ENCODE results near the gene ZNF436. TPM values are rescaled to one million over a fixed set of nuclear protein-coding genes. Genes with fewer than 3 reads are reported as not detected.
A peak's percentile ranks its signal among the peaks of the same experiment; 100 is the strongest.

The ZNF436 gene
- polyA plus RNA-seq, 3 donors, result 33.2 to 41.3 (median 35.8) TPM

GRCh38 chr1:23371987-23372880 is 2.6 kb upstream of the ZNF436 start:
- no peak for DNase-seq (ENCODE audit: extremely low read depth in 1 of 11, low read depth in 9 of 11, low spot score in 4 of 11)

GRCh38 chr1:23370709-23371584 is 1.3 kb upstream of the ZNF436 start:
- DNase-seq (ENCODE audit: extremely low read depth in 1 of 11, low read depth in 9 of 11, low spot score in 4 of 11), result peak in 9 of 11 donors; percentile 40 to 75 (median 57)

GRCh38 chr1:23370330-23370708 is 683 bp upstream of the ZNF436 start:
- no peak for DNase-seq (ENCODE audit: extremely low read depth in 1 of 11, low read depth in 9 of 11, low spot score in 4 of 11)

GRCh38 chr1:23368562-23369334 is 888 bp downstream of the ZNF436 start:
- peak; percentile 86 to 93 (median 90) for DNase-seq (ENCODE audit: extremely low read depth in 1 of 11, low read depth in 9 of 11, low spot score in 4 of 11)

GRCh38 chr1:23367791-23368561 is 1.7 kb downstream of the ZNF436 start:
- peak; percentile 95 to 99 (median 98) for DNase-seq (ENCODE audit: extremely low read depth in 1 of 11, low read depth in 9 of 11, low spot score in 4 of 11)

GRCh38 chr1:23367451-23367790 is 2.2 kb downstream of the ZNF436 start:
- DNase-seq (ENCODE audit: extremely low read depth in 1 of 11, low read depth in 9 of 11, low spot score in 4 of 11), result no peak

GRCh38 chr1:23366598-23366997 is 3.0 kb downstream of the ZNF436 start:
- no peak for DNase-seq (ENCODE audit: extremely low read depth in 1 of 11, low read depth in 9 of 11, low spot score in 4 of 11)

- no peak for DNase-seq (ENCODE audit: extremely low read depth in 1 of 11, low read depth in 9 of 11, low spot score in 4 of 11)
These were observed 3.5 kb downstream of the ZNF436 start for GRCh38 chr1:23366146-23366545.

- no peak for DNase-seq (ENCODE audit: extremely low read depth in 1 of 11, low read depth in 9 of 11, low spot score in 4 of 11)
These were observed 7.4 kb downstream of the ZNF436 start for GRCh38 chr1:23362218-23362713.

- no peak for DNase-seq (ENCODE audit: extremely low read depth in 1 of 11, low read depth in 9 of 11, low spot score in 4 of 11)
These were observed 11.2 kb downstream of the ZNF436 start for GRCh38 chr1:23358310-23358875.

- DNase-seq (ENCODE audit: extremely low read depth in 1 of 11, low read depth in 9 of 11, low spot score in 4 of 11), result no peak
These were observed 12.3 kb downstream of the ZNF436 start for GRCh38 chr1:23357138-23357908.

GRCh38 chr1:23356471-23357137 is 13.0 kb downstream of the ZNF436 start:
- DNase-seq (ENCODE audit: extremely low read depth in 1 of 11, low read depth in 9 of 11, low spot score in 4 of 11), result no peak

GRCh38 chr1:23354245-23354644 is 15.4 kb downstream of the ZNF436 start:
- no peak for DNase-seq (ENCODE audit: extremely low read depth in 1 of 11, low read depth in 9 of 11, low spot score in 4 of 11)

- DNase-seq (ENCODE audit: extremely low read depth in 1 of 11, low read depth in 9 of 11, low spot score in 4 of 11), result no peak
These were observed 17.4 kb downstream of the ZNF436 start for GRCh38 chr1:23352096-23352695.

- DNase-seq (ENCODE audit: extremely low read depth in 1 of 11, low read depth in 9 of 11, low spot score in 4 of 11), result no peak
These were observed 23.7 kb downstream of the ZNF436 start for GRCh38 chr1:23345920-23346319.

- peak in 2 of 11 donors; percentile 22 to 37 for DNase-seq (ENCODE audit: extremely low read depth in 1 of 11, low read depth in 9 of 11, low spot score in 4 of 11)
These were observed 24.6 kb downstream of the ZNF436 start for GRCh38 chr1:23344987-23345472.
